NCI-H128 (cell line): ENCODE measurements around the gene SUMF1.

Experiments
- DNase-seq: peaks from one replicate; lab custom pipeline; 2025; ENCODE audit not compliant: unreplicated experiment; lab: John Stamatoyannopoulos, UW

SUMF1 gene

GRCh38 chr3:4394048-4394447, 73.0 kb downstream of the SUMF1 start:
- DNase-seq, result no peak

GRCh38 chr3:4392992-4393391, 74.1 kb downstream of the SUMF1 start:
- DNase-seq, result no peak

- no peak for DNase-seq
Measured at GRCh38 chr3:4387210-4388204, 79.6 kb downstream of the SUMF1 start.

GRCh38 chr3:4385201-4385600, 81.9 kb downstream of the SUMF1 start:
- DNase-seq, result no peak

- DNase-seq, result no peak
Measured at GRCh38 chr3:4380013-4380412, 87.1 kb downstream of the SUMF1 start.

- no peak for DNase-seq
Measured at GRCh38 chr3:4376499-4376898, 90.6 kb downstream of the SUMF1 start.

GRCh38 chr3:4375911-4376310, 91.2 kb downstream of the SUMF1 start:
- no peak for DNase-seq

GRCh38 chr3:4373669-4374068, 93.4 kb downstream of the SUMF1 start:
- DNase-seq, result no peak

- DNase-seq, result no peak
Measured at GRCh38 chr3:4362523-4362922, 104.5 kb downstream of the SUMF1 start.

- no peak for DNase-seq
Measured at GRCh38 chr3:4360817-4361216, 106.3 kb downstream of the SUMF1 start.

GRCh38 chr3:4359805-4360502, 107.1 kb downstream of the SUMF1 start:
- no peak for DNase-seq

GRCh38 chr3:4358273-4358672, 108.8 kb downstream of the SUMF1 start:
- no peak for DNase-seq

GRCh38 chr3:4356546-4357410, 110.3 kb downstream of the SUMF1 start:
- DNase-seq, result no peak

GRCh38 chr3:4356220-4356540, 110.9 kb downstream of the SUMF1 start:
- no peak for DNase-seq

GRCh38 chr3:4355401-4356219, 111.5 kb downstream of the SUMF1 start:
- DNase-seq, result no peak

- no peak for DNase-seq
Measured at GRCh38 chr3:4351872-4352271, 115.2 kb downstream of the SUMF1 start.

GRCh38 chr3:4351164-4351855, 115.8 kb downstream of the SUMF1 start:
- DNase-seq, result no peak

- DNase-seq, result no peak
Measured at GRCh38 chr3:4350789-4351163, 116.3 kb downstream of the SUMF1 start.

- no peak for DNase-seq
Measured at GRCh38 chr3:4343258-4343657, 123.8 kb downstream of the SUMF1 start.

GRCh38 chr3:4341336-4341675, 125.8 kb downstream of the SUMF1 start:
- DNase-seq, result no peak
